Pulmonary artery endothelial cell (primary cell): ENCODE results near the gene MYL6B. TPM values are rescaled to one million over a fixed set of nuclear protein-coding genes. Genes with fewer than 3 reads are reported as not detected.
"Not testable (repeated sequence)": the region's sequence is repeated elsewhere in the genome, so short reads cannot be mapped to it uniquely, and the experiment has no call there.

Experiments
- DNase-seq: peaks from one replicate; pipeline ENCODE4 v3.0.0-alpha.2; 2011; ENCODE audit warnings: low read depth, low spot score
- total RNA-seq: library from RNA; depleted of rRNA; stranded (reverse); fragments of >200 nt; gene quantifications from 2 replicates; pipeline ENCODE4 v1.2.3, GENCODE V29; 2014

The MYL6B gene
- 60.6 and 81.1 TPM in 2 replicates for total RNA-seq

GRCh38 chr12:56152132-56152755, at the start of gene MYL6B:
Gene MYL6B (plus strand): TSS chr12:56152587. CDS start chr12:56153919, 1,332 bp downstream.
- DNase-seq: peak; percentile 64

- no peak for DNase-seq
Measured at GRCh38 chr12:56102683-56103065, 49.7 kb upstream of the MYL6B start.

GRCh38 chr12:56103066-56103711, 49.2 kb upstream of the MYL6B start:
- no peak for DNase-seq

GRCh38 chr12:56103823-56104108, 48.6 kb upstream of the MYL6B start:
- DNase-seq: no peak

GRCh38 chr12:56104109-56104814, 48.1 kb upstream of the MYL6B start, which contains the start of gene PA2G4:
Gene PA2G4 (plus strand): TSS chr12:56104559. CDS start chr12:56104738, 179 bp downstream.
- peak; percentile 96 for DNase-seq

GRCh38 chr12:56104815-56105608, 47.4 kb upstream of the MYL6B start:
- DNase-seq: no peak

GRCh38 chr12:56105609-56105902, 46.8 kb upstream of the MYL6B start:
- DNase-seq: no peak

- no peak for DNase-seq
Measured at GRCh38 chr12:56107242-56107641, 45.1 kb upstream of the MYL6B start.

GRCh38 chr12:56110571-56110970, 41.8 kb upstream of the MYL6B start:
- DNase-seq: no peak

- DNase-seq: no peak
Measured at GRCh38 chr12:56114084-56114483, 38.3 kb upstream of the MYL6B start.

GRCh38 chr12:56115329-56115728, 37.1 kb upstream of the MYL6B start:
- DNase-seq: no peak

- peak; percentile 79 for DNase-seq
Measured at GRCh38 chr12:56116267-56117081, 35.9 kb upstream of the MYL6B start, which contains the start of gene RPL41. Gene RPL41 (plus strand): TSS chr12:56116633.

- DNase-seq: not testable (repeated sequence)
Measured at GRCh38 chr12:56117082-56117706, 35.2 kb upstream of the MYL6B start.

- DNase-seq: peak; percentile 95
Measured at GRCh38 chr12:56117778-56118687, 34.4 kb upstream of the MYL6B start, which contains the start of gene ZC3H10. Gene ZC3H10 (plus strand): TSS chr12:56118266. CDS start chr12:56120563, 2,297 bp downstream.

- no peak for DNase-seq
Measured at GRCh38 chr12:56118688-56119357, 33.6 kb upstream of the MYL6B start.

GRCh38 chr12:56119361-56119796, 33.0 kb upstream of the MYL6B start:
- peak; percentile 84 for DNase-seq

GRCh38 chr12:56120158-56120846, 32.1 kb upstream of the MYL6B start:
- DNase-seq: no peak

GRCh38 chr12:56121204-56121870, 31.1 kb upstream of the MYL6B start:
- no peak for DNase-seq
